Measurements from ENCODE around the gene R3HCC1L.

DNA sequence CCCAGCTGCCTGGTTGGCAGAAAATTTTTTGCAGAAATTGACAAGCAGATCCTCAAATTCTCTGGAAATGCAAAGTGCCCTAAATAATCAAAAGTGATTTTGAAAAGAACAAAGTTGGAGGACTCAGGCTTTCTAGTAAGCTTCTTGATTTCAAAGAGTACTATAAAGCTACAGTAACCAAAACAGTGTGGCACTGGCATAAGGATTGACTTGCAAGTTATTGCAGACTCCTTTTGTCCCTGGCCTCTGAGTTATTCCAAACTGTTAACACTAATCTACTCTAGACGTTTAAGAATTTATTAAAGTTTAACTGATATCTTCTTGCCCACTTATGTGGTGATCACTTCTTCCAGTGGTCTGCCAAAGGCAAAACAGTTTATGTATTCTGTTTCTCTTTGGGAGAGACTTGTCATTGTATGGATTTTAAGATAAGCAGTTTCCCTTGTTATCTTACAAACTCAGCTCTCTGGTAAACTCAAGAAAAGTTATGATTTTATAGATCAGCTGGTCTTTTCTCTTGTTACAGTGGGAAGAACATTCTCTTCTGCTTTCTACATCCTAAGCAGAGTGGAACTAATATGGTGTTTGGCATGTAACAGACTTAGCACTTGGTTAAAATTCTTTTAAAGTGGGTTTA, 92.2 kb downstream of the R3HCC1L start:
- TF ChIP-seq POLR2AphosphoS5 (IDR thresholded peaks at IDR 0.05; ENCODE audit: low read depth, low read length) = no peak
- no peak for TF ChIP-seq POLR2A (IDR thresholded peaks at IDR 0.05; ENCODE audit: low read depth, low read length)
